ENCODE measurements around the gene ZBTB21. TPM values are rescaled to one million over a fixed set of nuclear protein-coding genes. Genes with fewer than 3 reads are reported as not detected.

Gene ZBTB21
- 10 to 100 TPM; 12.6 to 25.6 TPM for total RNA-seq
- long read RNA-seq, donor 1, partial matches to known transcripts, result 0 of 3 reads
- long read RNA-seq, donor 1, other reads (novel, unspliced or antisense), result 3 of 3 reads
- long read RNA-seq, donor 2, full-length matches to known transcripts, result 1 of 5 reads
- long read RNA-seq, donor 2, partial matches to known transcripts, result 0 of 5 reads
- long read RNA-seq, donor 2, other reads (novel, unspliced or antisense), result 4 of 5 reads

DNA sequence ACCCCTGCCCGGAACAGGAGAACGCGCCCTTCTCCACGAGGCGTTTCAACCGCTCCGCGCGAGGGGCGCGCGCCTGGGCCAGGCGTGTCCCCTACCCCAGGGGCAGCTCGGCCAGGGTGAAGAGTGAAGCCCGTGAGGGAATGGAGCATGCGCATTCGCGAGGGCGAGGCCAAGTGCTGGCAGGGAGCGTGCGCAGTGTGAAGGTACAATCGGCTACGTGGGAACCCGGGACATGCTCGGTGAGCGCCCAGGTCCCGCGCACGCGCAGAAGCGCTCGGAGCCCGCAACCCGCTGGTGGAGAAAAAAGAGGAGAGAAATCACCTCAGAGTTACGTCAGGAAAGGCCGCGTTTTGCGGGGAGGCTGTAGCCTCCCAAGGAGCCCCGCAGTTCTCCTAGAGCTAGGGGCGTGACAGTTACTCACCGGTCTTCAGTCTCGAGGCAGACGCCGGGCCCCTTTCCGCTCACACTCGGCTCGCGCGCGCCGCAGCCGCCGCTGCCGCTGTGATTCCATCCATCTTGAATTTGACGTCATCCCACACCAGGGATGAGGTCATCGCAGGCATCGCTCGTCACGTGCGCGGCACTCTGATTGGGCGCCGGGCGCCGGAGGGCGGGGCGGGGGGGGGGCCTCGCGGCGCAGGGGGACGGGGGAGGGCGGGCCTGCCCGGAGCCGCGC is at the start of gene ZBTB21:
ZBTB21 (minus strand) TSS at position 530 of the 676 bp plus-strand sequence. CDS start 16,265 bp downstream, outside the sequence.
- DNase-seq (ENCODE audit: low spot score), result peak; percentile 100
- intact Hi-C loops (cut with DNase I), result loop anchor here in 1 of 2 donors (5.0 to 10.0 kb wide), 2 partner anchors 85 to 97 kb away; no protein-coding TSS in a partner anchor

DNA sequence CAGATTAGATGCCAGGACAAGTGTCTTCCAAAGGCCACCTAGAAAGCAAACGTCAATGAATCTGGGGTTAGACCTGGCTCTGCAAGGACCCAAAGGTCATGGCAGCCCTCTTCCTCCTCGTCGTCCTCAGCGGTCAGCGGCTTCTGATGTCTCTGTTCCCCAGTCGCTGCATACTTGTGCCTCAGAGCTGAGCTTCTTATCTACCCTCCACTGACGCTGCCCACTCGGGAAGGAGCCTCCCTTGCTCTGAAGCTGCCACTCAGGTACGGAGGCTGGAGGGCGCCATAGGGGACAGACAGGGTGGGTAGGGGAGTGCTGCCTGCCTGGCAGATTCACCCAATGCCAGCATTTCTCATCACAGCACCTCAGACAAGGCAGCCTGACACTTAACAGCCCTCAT is 49.6 kb upstream of the ZBTB21 start:
- intact Hi-C loops (cut with DNase I), result no loop called here
- DNase-seq (ENCODE audit: low spot score), result peak; percentile 72

DNA sequence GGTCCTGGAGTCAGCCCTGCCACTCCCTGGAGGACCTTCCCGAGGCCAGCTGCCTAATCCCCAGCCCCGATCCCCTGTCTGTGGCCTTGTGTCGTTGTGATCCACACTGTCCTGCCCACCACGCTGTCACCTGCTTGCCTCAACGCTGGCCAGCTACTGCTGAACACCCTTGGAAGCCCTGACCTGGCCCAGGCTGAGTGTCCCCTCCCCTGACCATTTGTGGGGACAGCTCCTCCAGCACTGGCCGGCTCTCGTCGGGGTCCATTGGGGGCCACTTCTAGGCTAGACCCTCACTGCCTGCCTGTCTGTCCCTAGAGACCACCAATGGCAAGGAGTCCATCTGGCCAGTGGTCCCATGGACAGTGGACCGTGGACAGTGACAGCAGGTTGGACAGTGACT is 49.0 kb upstream of the ZBTB21 start:
- intact Hi-C loops (cut with DNase I), result no loop called here
- DNase-seq (ENCODE audit: low spot score), result peak; percentile 78

DNA sequence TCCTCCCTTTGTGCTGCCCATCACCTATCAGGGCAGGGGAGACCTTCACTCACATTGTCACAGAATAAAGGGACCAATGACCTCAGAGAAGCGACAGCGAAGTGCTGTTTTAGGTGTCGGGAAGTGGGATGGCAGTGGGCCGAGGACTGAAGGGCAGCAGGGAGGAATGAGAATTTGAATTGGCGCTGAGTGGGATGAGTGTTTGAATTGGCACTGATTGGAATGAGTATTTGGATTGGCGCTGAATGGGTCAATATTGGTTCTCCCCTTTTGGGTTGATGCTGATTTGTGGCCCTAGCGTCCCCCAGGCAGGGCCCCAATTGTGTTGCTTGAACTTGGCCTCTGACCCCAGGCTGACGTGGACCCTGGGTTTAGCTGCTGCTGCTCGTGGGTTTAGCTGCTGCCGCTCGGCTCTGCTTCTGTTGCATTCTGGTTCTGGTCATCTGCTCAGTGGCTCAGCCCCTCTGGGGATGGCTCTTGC is 48.5 kb upstream of the ZBTB21 start:
- peak; percentile 47 for DNase-seq (ENCODE audit: low spot score)
- intact Hi-C loops (cut with DNase I), result no loop called here

DNA sequence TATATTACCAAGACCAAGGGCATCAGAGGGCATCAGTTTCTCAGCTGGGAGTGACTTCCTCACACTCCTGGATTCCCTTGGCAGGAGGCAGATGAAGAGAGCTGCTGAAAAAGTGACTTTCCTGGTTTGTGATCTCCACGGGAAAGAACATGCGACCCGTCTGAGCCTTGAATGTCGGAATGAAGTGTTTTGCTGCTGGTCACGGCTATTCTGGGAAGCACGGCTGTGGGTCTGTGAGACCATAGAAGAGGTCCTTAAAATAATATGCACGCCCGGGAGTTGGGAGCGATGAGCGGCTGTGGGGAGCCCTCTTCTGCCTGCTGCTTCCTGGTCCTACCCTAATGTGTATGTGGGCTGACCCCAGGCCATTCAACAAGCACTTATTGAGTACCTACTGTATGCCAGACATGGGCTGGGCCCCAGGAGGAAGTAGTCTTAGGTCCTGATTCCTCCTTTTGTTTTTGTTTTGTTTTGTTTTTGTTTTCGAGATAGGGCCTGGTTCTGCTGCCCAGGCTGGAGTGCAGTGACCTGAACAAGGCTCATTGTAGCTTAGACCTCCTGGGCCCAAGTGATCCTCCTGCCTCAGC is 47.8 kb upstream of the ZBTB21 start:
- intact Hi-C loops (cut with DNase I), result no loop called here
- DNase-seq (ENCODE audit: low spot score), result peak; percentile 58

DNA sequence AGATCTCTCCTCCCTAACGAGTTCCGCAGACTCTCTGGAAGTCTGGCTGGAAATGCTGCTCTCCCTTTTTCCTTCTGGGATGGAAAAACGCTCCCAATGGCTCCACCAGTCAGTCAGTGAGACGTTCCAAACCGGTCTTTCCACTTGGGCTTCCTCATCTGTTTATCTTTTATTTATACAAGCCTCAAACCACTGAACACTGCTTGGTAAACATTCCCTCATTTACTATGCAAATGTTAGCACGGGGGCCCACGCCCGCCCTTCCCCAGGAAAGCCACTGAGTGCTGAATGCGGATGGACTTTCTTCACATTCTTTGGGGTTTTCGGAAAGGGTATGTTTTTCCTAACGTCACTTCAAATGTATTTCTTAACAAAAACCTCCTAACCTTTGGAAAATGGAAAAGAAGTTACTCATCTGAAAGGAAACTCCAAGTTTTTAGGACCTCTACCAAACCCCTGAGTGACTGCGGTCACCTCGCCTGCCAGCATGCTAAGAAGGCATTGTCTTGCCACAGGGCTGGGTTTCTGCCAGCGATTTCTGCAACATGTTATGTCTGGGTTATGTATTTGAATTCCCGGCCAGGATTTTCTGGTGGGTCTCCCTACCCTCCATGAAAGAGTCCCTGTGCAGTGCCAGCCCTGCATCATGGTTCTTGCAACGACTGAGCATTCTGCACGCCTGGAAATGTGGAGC is 47.0 kb upstream of the ZBTB21 start:
- intact Hi-C loops (cut with DNase I), result no loop called here
- DNase-seq (ENCODE audit: low spot score), result peak; percentile 85

DNA sequence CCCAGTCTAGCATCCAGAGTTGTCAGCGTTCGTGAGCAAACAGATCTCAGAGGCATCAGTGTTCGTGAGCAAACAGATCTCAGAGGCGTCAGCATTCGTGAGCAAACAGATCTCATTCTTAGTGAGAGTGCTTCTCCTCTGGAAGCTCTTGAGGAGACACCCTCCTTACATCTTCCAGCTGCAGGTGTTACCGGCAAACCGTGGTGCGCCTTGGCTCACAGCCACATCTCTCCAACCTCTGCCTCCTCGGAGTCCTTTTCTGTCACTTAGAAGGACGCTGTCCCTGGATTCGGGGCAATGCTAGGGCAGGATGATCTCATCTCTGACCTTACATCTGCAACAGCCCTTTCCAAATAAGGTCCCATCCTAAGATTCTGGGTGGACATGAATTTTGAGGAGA is 46.3 kb upstream of the ZBTB21 start:
- peak; percentile 58 for DNase-seq (ENCODE audit: low spot score)
- intact Hi-C loops (cut with DNase I), result no loop called here

DNA sequence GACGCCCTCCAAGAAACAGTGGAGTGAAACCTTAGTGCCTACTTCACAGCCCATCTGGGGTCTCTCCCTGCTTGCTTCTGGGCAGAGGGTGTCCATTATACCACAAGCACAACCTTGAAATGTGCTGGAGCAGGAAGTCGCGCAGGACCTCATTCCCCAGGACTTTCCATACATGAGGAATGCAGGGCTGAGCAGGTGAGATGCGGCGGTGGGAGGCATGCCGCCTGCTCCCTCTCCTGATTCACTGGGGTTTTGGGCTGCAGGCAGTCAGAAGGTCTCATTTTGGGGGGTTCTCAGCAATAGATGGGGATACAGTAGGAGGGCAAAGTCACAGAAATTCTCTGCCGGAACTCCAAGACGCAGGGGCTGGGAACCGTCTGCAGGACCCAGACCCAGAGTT is 45.3 kb upstream of the ZBTB21 start:
- intact Hi-C loops (cut with DNase I), result no loop called here

DNA sequence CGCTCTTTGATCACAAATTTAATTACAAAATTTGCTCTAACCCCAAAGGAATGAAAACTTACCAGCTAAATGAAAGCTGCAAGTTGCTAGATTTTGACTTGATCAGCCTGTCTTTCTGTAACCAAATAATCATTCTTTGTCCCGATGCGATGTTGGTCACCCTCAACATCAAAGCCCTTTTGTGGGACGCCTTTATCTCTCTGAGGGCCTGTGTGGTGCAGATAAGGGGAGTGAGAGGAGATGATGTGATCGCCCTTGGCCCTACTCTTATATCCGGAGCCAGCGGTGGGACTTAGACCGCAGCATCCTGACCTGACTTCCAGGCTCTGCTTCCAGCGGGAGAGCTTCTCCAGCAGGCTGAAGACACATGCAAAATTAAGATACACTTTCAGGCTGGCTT is 41.6 kb upstream of the ZBTB21 start:
- DNase-seq (ENCODE audit: low spot score), result peak; percentile 31
- intact Hi-C loops (cut with DNase I), result no loop called here

More for the DNA sequence above, 45.3 kb upstream of the ZBTB21 start:
- DNase-seq (ENCODE audit: low spot score), result peak; percentile 45

DNA sequence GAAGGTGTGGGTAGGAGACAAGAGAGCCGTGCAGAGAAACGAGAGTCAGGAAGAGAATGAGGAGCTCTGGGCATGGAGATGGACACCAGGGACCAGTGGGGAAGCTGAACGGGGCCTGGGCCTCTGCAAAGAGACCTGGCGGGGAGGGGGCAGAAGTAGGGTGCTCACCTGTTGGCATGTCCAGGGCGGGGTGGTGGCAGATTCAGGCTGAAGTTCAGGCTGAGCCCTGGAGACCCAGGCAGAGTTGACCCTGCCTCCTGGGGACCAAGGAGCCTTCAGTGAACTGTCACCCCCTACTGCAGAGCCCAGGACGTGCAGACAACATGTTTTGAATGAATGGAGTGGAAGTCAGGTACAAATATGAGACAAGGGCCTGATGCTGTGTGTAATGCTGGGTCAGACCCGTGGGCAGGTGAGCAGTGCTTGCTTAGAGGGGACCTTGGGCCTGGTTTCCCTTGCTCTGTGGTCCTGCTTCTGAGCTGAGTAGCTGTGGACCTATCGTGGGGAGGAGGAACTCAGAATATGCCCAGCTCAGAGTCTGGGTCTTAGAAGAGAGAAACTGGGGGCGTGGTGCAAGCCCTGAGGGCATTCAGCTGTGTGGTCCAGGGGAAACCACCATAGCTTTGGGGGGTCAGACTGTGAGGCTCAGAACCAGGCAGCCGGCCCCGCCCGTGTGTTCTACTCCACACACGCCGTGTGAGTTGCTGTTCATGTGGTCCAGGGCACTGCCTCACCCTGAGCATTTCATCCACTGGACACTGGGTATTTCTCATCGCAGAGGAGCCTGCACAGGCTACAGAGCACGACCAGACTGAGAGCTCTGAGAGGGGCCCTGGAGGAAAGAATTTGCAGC is 39.6 kb upstream of the ZBTB21 start:
- peak; percentile 67 for DNase-seq (ENCODE audit: low spot score)
- intact Hi-C loops (cut with DNase I), result no loop called here

DNA sequence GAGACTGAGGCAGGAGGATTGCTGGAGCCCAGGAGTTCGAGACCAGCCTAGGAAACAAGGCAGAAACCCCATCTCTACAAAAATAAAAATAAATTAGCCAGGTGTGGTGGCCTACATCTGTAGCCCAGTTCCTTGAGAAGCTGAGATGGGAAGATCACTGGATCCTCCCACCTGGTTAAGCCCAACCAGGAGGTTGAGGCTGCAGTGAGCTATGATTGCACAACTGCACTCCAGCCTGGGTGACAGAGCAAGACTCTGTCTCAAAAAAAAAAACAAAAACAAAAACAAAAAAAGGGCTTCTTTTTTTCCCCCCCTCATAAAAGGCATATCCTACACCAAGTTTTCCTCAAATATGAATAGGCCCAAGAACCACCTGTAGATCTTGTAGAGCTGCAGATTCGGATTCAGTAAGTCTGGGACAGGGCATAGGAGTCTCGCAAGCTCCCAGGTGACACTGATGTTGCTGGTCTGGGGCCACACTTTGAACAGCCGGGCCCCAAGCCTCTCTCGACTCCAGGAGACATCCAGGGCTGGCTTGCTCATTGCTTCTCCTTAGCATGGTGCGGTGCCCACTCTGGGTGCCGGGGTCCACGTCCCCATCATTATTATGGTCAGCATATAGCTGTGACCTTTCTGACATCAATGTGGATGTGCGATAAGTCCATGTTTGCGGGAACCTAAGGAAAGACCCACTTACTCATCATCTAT is 38.9 kb upstream of the ZBTB21 start:
- intact Hi-C loops (cut with DNase I), result no loop called here

DNA sequence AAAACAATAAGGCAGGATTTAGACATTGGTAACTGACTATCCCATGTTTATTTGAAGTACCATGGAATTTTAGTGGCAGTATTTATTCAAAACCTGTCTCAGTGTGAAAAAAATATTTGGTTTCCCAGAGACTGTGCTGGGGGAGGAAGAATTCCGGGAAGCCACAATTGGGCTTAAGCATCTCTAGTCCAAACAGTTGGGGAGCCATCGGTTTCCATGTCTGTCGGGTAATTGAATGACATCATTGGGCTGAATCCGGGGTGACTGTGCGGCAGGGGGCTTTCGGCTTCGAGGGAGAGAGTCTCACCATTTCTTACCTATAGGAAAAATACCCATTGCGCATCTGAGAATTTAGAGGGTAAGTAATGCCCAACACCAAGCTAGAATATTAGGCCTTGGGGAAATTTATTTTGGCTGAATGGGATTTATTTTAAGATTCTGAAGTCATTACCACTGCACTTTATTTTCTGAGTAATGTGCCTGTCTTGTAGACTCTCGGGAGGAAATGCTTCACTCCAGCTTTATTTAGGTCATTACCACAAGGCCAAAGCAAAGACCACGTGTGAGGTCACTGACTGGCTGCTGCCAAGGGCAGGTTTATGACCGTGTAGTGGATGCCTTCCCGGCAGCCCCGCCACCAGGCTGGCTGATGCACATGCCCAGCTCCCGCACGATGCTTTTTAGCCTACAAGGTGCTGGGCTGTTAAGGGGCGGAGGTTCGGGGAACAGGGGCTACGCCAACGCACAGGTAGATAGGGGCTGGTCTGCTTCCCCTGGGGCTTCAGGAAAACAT is 37.9 kb upstream of the ZBTB21 start:
- DNase-seq (ENCODE audit: low spot score), result peak; percentile 94
- intact Hi-C loops (cut with DNase I), result no loop called here

More for the DNA sequence above, 38.9 kb upstream of the ZBTB21 start:
- DNase-seq (ENCODE audit: low spot score), result peak; percentile 31

DNA sequence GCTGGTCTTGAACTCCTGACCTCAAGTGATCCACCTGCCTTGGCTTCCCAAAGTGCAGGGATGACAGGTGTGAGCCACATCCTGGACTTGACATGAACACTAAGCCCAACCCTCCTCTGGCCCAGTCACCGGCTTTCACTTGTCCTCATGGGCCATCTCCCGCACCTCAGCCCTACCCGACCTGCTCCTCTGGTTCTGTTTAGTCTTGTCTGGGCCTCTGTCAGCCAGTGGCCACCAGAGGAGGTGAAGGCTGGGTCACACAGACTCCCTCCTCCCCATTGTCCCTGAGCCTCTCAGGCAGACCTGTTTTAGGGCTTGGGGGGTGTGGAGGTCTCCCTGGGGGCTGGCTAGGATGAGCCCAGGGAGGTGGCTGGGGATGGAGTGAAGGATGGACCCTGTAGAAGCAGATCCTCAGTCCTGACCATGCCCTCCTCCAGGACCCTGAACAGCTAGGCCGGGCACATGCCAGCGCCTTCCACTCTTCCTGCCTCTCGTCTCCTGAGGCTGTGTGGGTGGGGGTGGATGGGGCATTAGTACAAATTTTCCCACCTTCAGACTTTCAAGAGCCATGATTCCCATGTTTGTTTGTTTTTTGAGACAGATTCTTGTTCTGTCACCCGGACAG is 34.8 kb upstream of the ZBTB21 start:
- intact Hi-C loops (cut with DNase I), result no loop called here
- peak; percentile 72 for DNase-seq (ENCODE audit: low spot score)

DNA sequence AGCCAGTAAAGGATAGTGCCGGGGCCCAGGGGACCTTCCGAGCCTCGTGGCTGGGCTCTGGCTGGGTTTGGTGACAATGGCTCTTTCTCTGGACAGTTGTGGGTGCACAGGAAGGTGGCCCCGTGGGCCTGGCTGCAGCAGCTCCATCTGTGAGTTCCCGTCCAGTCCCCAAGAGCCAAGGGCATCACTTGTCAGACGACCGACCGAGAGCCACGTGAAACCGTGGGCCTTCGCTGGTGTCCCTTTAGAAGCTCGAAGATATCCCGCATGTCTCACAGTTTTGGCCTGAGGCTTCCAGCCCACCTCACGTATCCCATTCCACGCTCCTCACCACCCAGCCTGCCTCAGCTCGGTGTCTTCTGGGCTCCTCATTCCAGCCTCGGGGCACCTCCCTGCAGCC is 33.8 kb upstream of the ZBTB21 start:
- intact Hi-C loops (cut with DNase I), result no loop called here
- DNase-seq (ENCODE audit: low spot score), result peak; percentile 63

DNA sequence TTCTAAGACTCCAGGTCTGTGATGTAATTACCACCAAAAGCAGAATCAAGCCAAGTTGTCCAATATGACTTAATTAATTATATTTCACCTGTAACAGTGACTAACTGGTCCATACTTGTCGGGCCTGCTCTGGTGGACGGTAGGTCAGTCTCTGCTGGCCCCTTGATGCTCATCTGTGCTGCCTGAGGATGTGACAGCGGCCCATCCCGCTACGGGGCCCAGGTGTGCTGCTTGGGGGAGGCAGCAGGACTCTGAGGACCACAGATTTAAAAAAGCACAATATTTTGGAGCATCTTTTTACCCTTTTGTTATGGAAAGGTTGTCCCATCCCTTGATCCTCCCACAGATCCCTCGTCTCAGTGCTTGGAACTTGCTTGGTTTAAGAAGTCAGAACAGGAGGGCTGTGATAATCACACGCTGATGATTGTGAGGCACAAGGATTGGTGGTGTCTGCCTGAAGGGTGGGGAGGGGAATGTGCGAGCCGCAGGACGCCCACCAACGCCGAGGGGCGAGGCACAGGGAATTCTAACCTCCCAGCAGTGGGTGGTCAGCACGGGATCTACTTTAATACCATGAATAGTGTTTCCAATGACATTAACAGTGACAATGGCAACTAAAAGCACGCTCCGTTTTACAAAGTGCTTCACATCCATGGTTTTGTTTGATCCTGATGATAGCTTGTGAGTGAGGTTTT is 33.2 kb upstream of the ZBTB21 start:
- intact Hi-C loops (cut with DNase I), result no loop called here
- DNase-seq (ENCODE audit: low spot score), result peak; percentile 59

DNA sequence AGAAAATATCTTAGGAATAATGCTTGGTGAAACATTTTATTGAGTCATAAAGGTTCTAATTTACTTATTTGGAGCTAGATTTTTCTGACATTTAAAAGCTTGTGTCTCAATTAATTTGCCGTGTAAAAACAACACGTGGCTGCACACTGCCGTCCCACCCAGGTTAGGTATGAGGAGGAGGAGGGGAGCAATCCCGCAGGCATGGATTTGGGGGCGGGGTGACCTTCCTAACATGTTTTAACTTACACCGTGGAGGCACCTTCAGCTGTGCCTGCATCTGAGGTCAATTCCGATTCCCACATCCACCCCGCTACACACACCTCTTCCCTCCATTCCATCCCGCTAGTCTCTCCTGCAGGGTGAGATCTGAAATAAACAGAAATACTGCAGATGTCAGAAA is 32.5 kb upstream of the ZBTB21 start:
- peak; percentile 40 for DNase-seq (ENCODE audit: low spot score)
- intact Hi-C loops (cut with DNase I), result no loop called here

DNA sequence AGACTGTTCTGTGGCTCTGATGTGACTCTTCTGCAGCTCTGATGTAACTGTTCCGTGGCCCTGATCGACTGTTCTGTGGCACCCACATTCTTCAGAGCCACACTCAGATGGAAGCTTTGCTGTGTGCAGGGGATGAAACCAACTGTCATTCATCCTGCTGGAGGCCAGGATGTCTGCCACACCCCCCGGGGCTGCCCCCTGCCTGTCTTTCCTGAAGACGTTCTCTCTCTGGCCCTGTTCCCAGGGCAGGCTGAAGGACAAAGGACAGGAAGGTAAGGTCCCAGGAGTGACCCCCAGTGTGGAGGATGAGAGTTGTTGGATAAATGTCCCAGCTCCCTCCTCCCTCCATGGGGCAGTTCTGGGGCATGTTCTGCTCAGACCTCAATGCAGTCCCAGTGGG is 31.6 kb upstream of the ZBTB21 start:
- DNase-seq (ENCODE audit: low spot score), result peak; percentile 23
- intact Hi-C loops (cut with DNase I), result no loop called here

Data from posterior vena cava (tissue), 2 donors.